Stimulated activated CD8-positive, alpha-beta memory T cell treated with anti-CD3 and anti-CD28 coated beads, Interleukin-15, amount 100 ng/mL, for 24 hours (primary cell): Measurements from ENCODE around the gene TANGO2.

ENCODE experiments used
- DNase-seq: peaks from one replicate; pipeline ENCODE4 v3.0.0-alpha.2; 2020; ENCODE audit warnings: low read depth

TANGO2 gene

GRCh38 chr22:19983741-19984140 is 37.2 kb upstream of the TANGO2 start:
- no peak for DNase-seq

- no peak for DNase-seq
Measured at GRCh38 chr22:19984201-19984753, 36.6 kb upstream of the TANGO2 start.

GRCh38 chr22:19984851-19985811 is 35.8 kb upstream of the TANGO2 start:
- DNase-seq = no peak

- no peak for DNase-seq
Measured at GRCh38 chr22:19986011-19986409, 34.9 kb upstream of the TANGO2 start.

GRCh38 chr22:19986410-19987341 is 34.2 kb upstream of the TANGO2 start:
- peak; percentile 37 for DNase-seq

- no peak for DNase-seq
Measured at GRCh38 chr22:19987394-19988306, 33.3 kb upstream of the TANGO2 start.

GRCh38 chr22:19988331-19988808 is 32.5 kb upstream of the TANGO2 start:
- no peak for DNase-seq

GRCh38 chr22:19988965-19989724 is 31.8 kb upstream of the TANGO2 start:
- DNase-seq = no peak

GRCh38 chr22:19989725-19990067 is 31.2 kb upstream of the TANGO2 start:
- no peak for DNase-seq

GRCh38 chr22:19990188-19990587 is 30.7 kb upstream of the TANGO2 start:
- no peak for DNase-seq

GRCh38 chr22:19990609-19991394 is 30.1 kb upstream of the TANGO2 start:
- no peak for DNase-seq

GRCh38 chr22:19991395-19991644 is 29.6 kb upstream of the TANGO2 start:
- DNase-seq = no peak

GRCh38 chr22:19991645-19992451 is 29.1 kb upstream of the TANGO2 start:
- DNase-seq = no peak

- DNase-seq = no peak
Measured at GRCh38 chr22:19992481-19992911, 28.4 kb upstream of the TANGO2 start.

- no peak for DNase-seq
Measured at GRCh38 chr22:19992921-19993355, 28.0 kb upstream of the TANGO2 start.

GRCh38 chr22:19993926-19994325 is 27.0 kb upstream of the TANGO2 start:
- no peak for DNase-seq

- DNase-seq = no peak
Measured at GRCh38 chr22:19994851-19995610, 25.9 kb upstream of the TANGO2 start.

GRCh38 chr22:19995611-19996339 is 25.1 kb upstream of the TANGO2 start:
- no peak for DNase-seq
